ENCODE data around the gene A1CF.
"Not testable (repeated sequence)": the region's sequence is repeated elsewhere in the genome, so short reads cannot be mapped to it uniquely, and the experiment has no call there.

Gene A1CF

GRCh38 chr10:50787962-50788361 is 97.5 kb downstream of the A1CF start:
- DNase-seq (ENCODE audit: low spot score) = not testable (repeated sequence)

GRCh38 chr10:50782017-50782416 is 103.4 kb downstream of the A1CF start:
- not testable (repeated sequence) for DNase-seq (ENCODE audit: low spot score)

GRCh38 chr10:50780036-50780435 is 105.4 kb downstream of the A1CF start:
- DNase-seq (ENCODE audit: low spot score) = not testable (repeated sequence)

- not testable (repeated sequence) for DNase-seq (ENCODE audit: low spot score)
These were observed 110.6 kb downstream of the A1CF start for GRCh38 chr10:50774868-50775267.

- DNase-seq (ENCODE audit: low spot score) = not testable (repeated sequence)
These were observed 113.4 kb downstream of the A1CF start for GRCh38 chr10:50772042-50772441.

- not testable (repeated sequence) for DNase-seq (ENCODE audit: low spot score)
These were observed 118.5 kb downstream of the A1CF start for GRCh38 chr10:50766774-50767513.
